CD14-positive monocyte (primary cell): ENCODE data around the gene CASP12. TPM values are rescaled to one million over a fixed set of nuclear protein-coding genes. Genes with fewer than 3 reads are reported as not detected.

Experiments used
- DNase-seq, 3 donors: peaks; one replicate each; pipeline ENCODE4 v3.0.0-alpha.2; 2011 to 2022
- H2AFZ ChIP-seq: 2 replicates; pipeline ENCODE4 v1.6.0; 2012; ENCODE audit warnings: mild to moderate bottlenecking, low read depth, low read length, inconsistent platforms; ENCODE audit not compliant: insufficient read depth, poor library complexity, severe bottlenecking
- H3K27ac ChIP-seq, 2 donors: 1 replicate in 1 of 2; 2 replicates in 1 of 2; pipeline ENCODE4 v1.5.1; 2012 to 2013; ENCODE audit warnings: low read length in 2 of 2, control low read depth in 1 of 2, inconsistent platforms in 1 of 2, low read depth in 1 of 2, mild to moderate bottlenecking in 1 of 2
- H3K27me3 ChIP-seq, 2 donors: one replicate each; pipeline versions ENCODE4 v1.6.0 to v1.6.1; 2011 to 2013; ENCODE audit warnings: low read length in 2 of 2; ENCODE audit not compliant: control insufficient read depth in 2 of 2, insufficient read depth in 2 of 2
- H3K36me3 ChIP-seq, 2 donors: replicated peaks in 1 of 2; 1 replicate in 1 of 2; 2 replicates in 1 of 2; pipeline versions ENCODE4 v1.5.1 to v1.6.1; 2012 to 2013; ENCODE audit warnings: low read length in 2 of 2, control low read depth in 1 of 2, inconsistent platforms in 1 of 2, mild to moderate bottlenecking in 1 of 2; ENCODE audit not compliant: insufficient read depth in 2 of 2, control insufficient read depth in 1 of 2
- H3K4me1 ChIP-seq, 2 donors: 1 replicate in 1 of 2; 2 replicates in 1 of 2; pipeline versions ENCODE4 v1.5.1 to v1.6.1; 2012 to 2013; ENCODE audit warnings: low read length in 2 of 2, control low read depth in 1 of 2, inconsistent platforms in 1 of 2, mild to moderate bottlenecking in 1 of 2, moderate library complexity in 1 of 2; ENCODE audit not compliant: insufficient read depth in 2 of 2, control insufficient read depth in 1 of 2
- H3K4me2 ChIP-seq: replicated peaks from 2 replicates; pipeline ENCODE3; 2012; ENCODE audit warnings: low read length, moderate library complexity, mild to moderate bottlenecking; ENCODE audit not compliant: poor library complexity, severe bottlenecking; ENCODE audit errors: extremely low read depth
- H3K4me3 ChIP-seq, 3 experiments: fragments of 200-600 bp in 1 of 3; sonication (generic) in 1 of 3; replicated peaks in 1 of 3; 1 replicate in 2 of 3; 2 replicates in 1 of 3; pipeline ENCODE4 v1.5.1; 2011 to 2013; ENCODE audit warnings: low read length in 3 of 3, mild to moderate bottlenecking in 3 of 3, control low read depth in 2 of 3, low read depth in 2 of 3, inconsistent platforms in 1 of 3, moderate library complexity in 1 of 3
- H3K79me2 ChIP-seq: 2 replicates; pipeline ENCODE4 v1.6.0; 2012; ENCODE audit warnings: mild to moderate bottlenecking, control low read depth, inconsistent platforms, low read length, moderate library complexity; ENCODE audit not compliant: insufficient read depth
- H3K9ac ChIP-seq: 2 replicates; pipeline ENCODE4 v1.6.0; 2017; ENCODE audit warnings: low read length, mild to moderate bottlenecking; ENCODE audit not compliant: insufficient read depth, poor library complexity, severe bottlenecking
- H3K9me3 ChIP-seq, 2 donors: replicated peaks in 1 of 2; 1 replicate in 1 of 2; 2 replicates in 1 of 2; pipeline versions ENCODE4 v1.5.1 to v1.6.1; 2012 to 2013; ENCODE audit warnings: low read length in 2 of 2, control low read depth in 1 of 2; ENCODE audit not compliant: control insufficient read depth in 1 of 2, insufficient read depth in 1 of 2
- H4K20me1 ChIP-seq: 2 replicates; pipeline ENCODE4 v1.6.0; 2012; ENCODE audit warnings: mild to moderate bottlenecking, low read length, control low read depth, moderate library complexity; ENCODE audit not compliant: insufficient read depth
- H3K27ac Mint-ChIP-seq, 7 donors: one replicate each; pipeline ENCODE4 v1.8.0; 2020; ENCODE audit warnings: mild to moderate bottlenecking in 7 of 7, mixed read lengths in 7 of 7, moderate library complexity in 6 of 7, inconsistent platforms in 2 of 7
- H3K27me3 Mint-ChIP-seq, 3 donors: one replicate each; pipeline ENCODE4 v1.8.0; 2021 to 2022; ENCODE audit warnings: low read depth in 3 of 3, mild to moderate bottlenecking in 3 of 3, mixed read lengths in 3 of 3, moderate library complexity in 3 of 3, inconsistent platforms in 1 of 3
- H3K36me3 Mint-ChIP-seq, 2 donors: one replicate each; pipeline ENCODE4 v1.8.0; 2020; ENCODE audit warnings: mixed read lengths in 2 of 2, inconsistent platforms in 1 of 2, mild to moderate bottlenecking in 1 of 2
- H3K4me1 Mint-ChIP-seq: one replicate; pipeline ENCODE4 v1.8.0; 2020; ENCODE audit warnings: mild to moderate bottlenecking, mixed read lengths
- H3K4me3 Mint-ChIP-seq, 2 donors: one replicate each; pipeline ENCODE4 v1.8.0; 2020; ENCODE audit warnings: mild to moderate bottlenecking in 2 of 2, mixed read lengths in 2 of 2, moderate library complexity in 1 of 2
- H3K9me3 Mint-ChIP-seq, 7 donors: one replicate each; pipeline ENCODE4 v1.8.0; 2020 to 2022; ENCODE audit warnings: mixed read lengths in 7 of 7, mild to moderate bottlenecking in 6 of 7, moderate library complexity in 6 of 7, inconsistent platforms in 2 of 7
- WGBS: methylation state at CpG from one replicate; pipeline ENCODE4 v1.1.5; 2013; ENCODE audit warnings: missing lambda C conversion rate; ENCODE audit not compliant: insufficient coverage; 5-methylcytosine and 5-hydroxymethylcytosine counted together
- intact Hi-C, 2 donors: fragments of 100-400 bp; cut with micrococcal nuclease; formaldehyde crosslinking; loops; one replicate each; pipeline versions ENCODE4 v1.15.0 to v1.15.1; 2023
- polyA plus RNA-seq, 3 donors: library from polyadenylated mRNA; depleted of rRNA in 1 of 3; unstranded in 2 of 3; stranded (reverse) in 1 of 3; fragments of 300-500 nt in 2 of 3; fragments of >200 nt in 1 of 3; fragmentation: Illumina TruSeq in 2 of 3; gene quantifications; 1 replicate in 2 of 3; 2 replicates in 1 of 3; pipeline ENCODE4 v1.2.3, GENCODE V29; 2012 to 2021
- TF ChIP-seq, protein P1 (sequence below): fragments of 200-600 bp; IDR thresholded peaks from one replicate; pipeline ENCODE4 v1.8.0; 2022; ENCODE audit warnings: antibody characterized with exemption, mild to moderate bottlenecking

The CASP12 gene
- polyA plus RNA-seq, 3 donors = not detected

GRCh38 chr11:104876324-104876723 is 21.9 kb downstream of the CASP12 start:
- H4K20me1 ChIP-seq = no peaks in the 10 kb centered on the region
- Mint-ChIP-seq H3K4me1 (peaks cover 19% of the 10 kb centered on the region), H3K27ac (peak overlapping the region in 4 of 7 donors; percentile 47 to 63 (median 58)), H3K36me3 (no peaks in the 10 kb centered on the region), H3K9me3 (peaks cover 0 to 6% (median 3%) of the 10 kb centered on the region in 7 donors), H3K4me3 (no peak overlapping the region), H3K27me3 (no peaks in the 10 kb centered on the region)
- H2AFZ ChIP-seq = peak overlapping the region; percentile 41
- peaks cover 0 to 3% of the 10 kb centered on the region in 2 donors for H3K9me3 ChIP-seq
- intact Hi-C loops = no loop called here
- TF ChIP-seq, protein P1, sequence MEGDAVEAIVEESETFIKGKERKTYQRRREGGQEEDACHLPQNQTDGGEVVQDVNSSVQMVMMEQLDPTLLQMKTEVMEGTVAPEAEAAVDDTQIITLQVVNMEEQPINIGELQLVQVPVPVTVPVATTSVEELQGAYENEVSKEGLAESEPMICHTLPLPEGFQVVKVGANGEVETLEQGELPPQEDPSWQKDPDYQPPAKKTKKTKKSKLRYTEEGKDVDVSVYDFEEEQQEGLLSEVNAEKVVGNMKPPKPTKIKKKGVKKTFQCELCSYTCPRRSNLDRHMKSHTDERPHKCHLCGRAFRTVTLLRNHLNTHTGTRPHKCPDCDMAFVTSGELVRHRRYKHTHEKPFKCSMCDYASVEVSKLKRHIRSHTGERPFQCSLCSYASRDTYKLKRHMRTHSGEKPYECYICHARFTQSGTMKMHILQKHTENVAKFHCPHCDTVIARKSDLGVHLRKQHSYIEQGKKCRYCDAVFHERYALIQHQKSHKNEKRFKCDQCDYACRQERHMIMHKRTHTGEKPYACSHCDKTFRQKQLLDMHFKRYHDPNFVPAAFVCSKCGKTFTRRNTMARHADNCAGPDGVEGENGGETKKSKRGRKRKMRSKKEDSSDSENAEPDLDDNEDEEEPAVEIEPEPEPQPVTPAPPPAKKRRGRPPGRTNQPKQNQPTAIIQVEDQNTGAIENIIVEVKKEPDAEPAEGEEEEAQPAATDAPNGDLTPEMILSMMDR = no peak
- no peak overlapping the region for H3K4me2 ChIP-seq
- no peak for DNase-seq
- H3K9ac ChIP-seq = no peak overlapping the region
- H3K4me3 ChIP-seq = no peak overlapping the region
- H3K27ac ChIP-seq = no peak overlapping the region
- peaks cover 6 to 8% of the 10 kb centered on the region in 2 donors for H3K4me1 ChIP-seq
- no peaks in the 10 kb centered on the region for H3K36me3 ChIP-seq
- H3K79me2 ChIP-seq = no peaks in the 10 kb centered on the region
- no peaks in the 10 kb centered on the region for H3K27me3 ChIP-seq

- no peak overlapping the region for H2AFZ ChIP-seq
- Mint-ChIP-seq H3K36me3 (no peaks in the 10 kb centered on the region), H3K27me3 (no peaks in the 10 kb centered on the region), H3K4me1 (peaks cover 19% of the 10 kb centered on the region), H3K4me3 (no peak overlapping the region), H3K9me3 (peaks cover 0 to 4% (median 3%) of the 10 kb centered on the region in 7 donors), H3K27ac (no peak overlapping the region)
- no peaks in the 10 kb centered on the region for H4K20me1 ChIP-seq
- no peak for DNase-seq
- H3K4me1 ChIP-seq = peaks cover 6 to 8% of the 10 kb centered on the region in 2 donors
- H3K4me2 ChIP-seq = no peak overlapping the region
- intact Hi-C loops = no loop called here
- no peak overlapping the region for H3K4me3 ChIP-seq
- TF ChIP-seq, protein P1 = no peak
- H3K9me3 ChIP-seq = peaks cover 0 to 3% of the 10 kb centered on the region in 2 donors
- WGBS = 94% methylated on average over 4 of the region's 8 CpGs
- no peak overlapping the region for H3K27ac ChIP-seq
- H3K9ac ChIP-seq = no peak overlapping the region
- no peaks in the 10 kb centered on the region for H3K79me2 ChIP-seq
- no peaks in the 10 kb centered on the region for H3K27me3 ChIP-seq
- H3K36me3 ChIP-seq = no peaks in the 10 kb centered on the region
Measured at GRCh38 chr11:104873252-104873651, 25.0 kb downstream of the CASP12 start.
